AG04450 (cell line): Measurements from ENCODE around the gene TBCCD1. TPM values are rescaled to one million over a fixed set of nuclear protein-coding genes. Genes with fewer than 3 reads are reported as not detected.
A peak's percentile ranks its signal among the peaks of the same experiment; 100 is the strongest.

Experiments used
- CTCF ChIA-PET: fragments of 300-600, 350-600 bp; formaldehyde crosslinking; extraction: SDS; loops from one replicate; lab custom pipeline; 2022; ENCODE audit warnings: antibody characterized with exemption, inconsistent platforms; lab: Charles Lee
- POLR2A ChIA-PET: fragments of 350-600 bp; formaldehyde crosslinking; extraction: SDS; loops from one replicate; lab custom pipeline; 2021; ENCODE audit warnings: antibody characterized with exemption, inconsistent platforms; lab: Yijun Ruan, JAX
- DNase-seq: peaks from one replicate; pipeline ENCODE4 v3.0.0-alpha.2; 2011; ENCODE audit warnings: low read depth, low spot score
- H3K27ac ChIP-seq: one replicate; pipeline ENCODE4 v1.5.1; 2012; ENCODE audit warnings: low read depth, low read length, control low read depth
- H3K27me3 ChIP-seq: one replicate; pipeline ENCODE4 v1.6.0; 2012; ENCODE audit warnings: low read length; ENCODE audit not compliant: control insufficient read depth, insufficient read depth
- H3K4me3 ChIP-seq: 2 replicates; pipeline ENCODE4 v1.5.1; 2011; ENCODE audit warnings: mild to moderate bottlenecking, low read depth, low read length, control low read depth
- H3K9me3 ChIP-seq: 2 replicates; pipeline ENCODE4 v1.5.1; 2012; ENCODE audit warnings: low read length; ENCODE audit not compliant: control insufficient read depth, insufficient read depth
- CTCF ChIP-seq: IDR thresholded peaks from 2 replicates; pipeline ENCODE4 v1.5.1; 2011; ENCODE audit warnings: low read depth, low read length, control low read depth, inconsistent platforms
- polyA plus RNA-seq: library from polyadenylated mRNA; depleted of rRNA; stranded (reverse); fragments of >200 nt; gene quantifications from 2 replicates; pipeline ENCODE4 v1.2.3, GENCODE V29; 2011

The TBCCD1 gene
- polyA plus RNA-seq, 1 experiment, result 13.1 TPM

GRCh38 chr3:186551387-186551786 lies 15.8 kb downstream of the TBCCD1 start:
- Histone ChIP-seq H3K27ac (no peak overlapping the region), H3K9me3 (no peaks in the 10 kb centered on the region), H3K27me3 (no peaks in the 10 kb centered on the region), H3K4me3 (no peak overlapping the region)
- POLR2A ChIA-PET, result no interaction called here
- CTCF ChIA-PET, result interaction anchor here (0.7 to 5.0 kb wide), 2 partner anchors 11 to 568 kb away, joined by 3 to 33 read pairs; no protein-coding TSS in a partner anchor
- TF ChIP-seq CTCF, result no peak
- no peak for DNase-seq

GRCh38 chr3:186549497-186549896 lies 17.6 kb downstream of the TBCCD1 start:
- Histone ChIP-seq H3K27me3 (no peaks in the 10 kb centered on the region), H3K27ac (no peak overlapping the region), H3K4me3 (no peak overlapping the region), H3K9me3 (no peaks in the 10 kb centered on the region)
- no peak for DNase-seq
- ChIA-PET POLR2A (no interaction called here), CTCF (interaction anchor here (1.2 to 5.0 kb wide), 3 partner anchors 10 to 67 kb away, joined by 3 to 33 read pairs (median 6); no protein-coding TSS in a partner anchor)
- no peak for TF ChIP-seq CTCF

GRCh38 chr3:186544281-186544680 lies 22.9 kb downstream of the TBCCD1 start, which contains the start of gene CRYGS:
TSS of gene CRYGS (minus strand) at chr3:186544380. CDS start at chr3:186544326, 54 bp downstream.
- ChIA-PET POLR2A (no interaction called here), CTCF (interaction anchor here (0.6 to 1.6 kb wide), 4 partner anchors 9 to 561 kb away, joined by 3 to 7 read pairs (median 5); no protein-coding TSS in a partner anchor)
- no peak for TF ChIP-seq CTCF
- DNase-seq, result no peak
- Histone ChIP-seq H3K4me3 (no peak within 1 kb of the TSS), H3K27me3 (no peaks in the 10 kb centered on the region), H3K27ac (no peak within 1 kb of the TSS), H3K9me3 (no peaks in the 10 kb centered on the region)

- Histone ChIP-seq H3K9me3 (no peaks in the 10 kb centered on the region), H3K27me3 (no peaks in the 10 kb centered on the region), H3K27ac (no peak overlapping the region), H3K4me3 (no peak overlapping the region)
- ChIA-PET CTCF (interaction anchor here (0.6 to 6.1 kb wide), 68 partner anchors 8 to 1129 kb away, joined by 3 to 143 read pairs (median 6); partner anchors contain the start of genes DNAJB11 and TBCCD1), POLR2A (interaction anchor here (0.6 to 0.8 kb wide), 3 partner anchors 30 to 454 kb away, joined by 3 to 4 read pairs (median 3); partner anchors contain the start of gene DNAJB11)
- no peak for TF ChIP-seq CTCF
- DNase-seq, result no peak
These were observed 26.3 kb downstream of the TBCCD1 start for GRCh38 chr3:186540835-186541226.

- H3K4me3 ChIP-seq, result no peak overlapping the region
- no peak overlapping the region for H3K27ac ChIP-seq
- no peaks in the 10 kb centered on the region for H3K9me3 ChIP-seq
- CTCF ChIA-PET, result interaction anchor here (0.6 to 6.1 kb wide), 83 partner anchors 8 to 1227 kb away, joined by 3 to 143 read pairs (median 5); partner anchors contain the start of genes DNAJB11 and TBCCD1
- peak; percentile 29 for DNase-seq
- peak; percentile 69 for TF ChIP-seq CTCF
- no peaks in the 10 kb centered on the region for H3K27me3 ChIP-seq
- POLR2A ChIA-PET, result interaction anchor here (0.6 to 0.8 kb wide), 4 partner anchors 30 to 453 kb away, joined by 3 to 4 read pairs (median 3); partner anchors contain the start of gene DNAJB11
These were observed 26.8 kb downstream of the TBCCD1 start for GRCh38 chr3:186540221-186540834.
